Suppressor macrophage treated with lipopolysaccharide for 1 hour (primary cell): Measurements from ENCODE around the gene C19orf73.

Experiments
- DNase-seq, 3 donors: peaks; one replicate each; pipeline ENCODE4 v3.0.0-alpha.2; 2020 to 2022

The C19orf73 gene

GRCh38 chr19:49098795-49099194 lies 20.1 kb downstream of the C19orf73 start:
- DNase-seq: no peak

- DNase-seq: peak; percentile 75 to 81 (median 77)
Observed at GRCh38 chr19:49097453-49098288, 21.3 kb downstream of the C19orf73 start.

GRCh38 chr19:49094505-49095482 lies 24.1 kb downstream of the C19orf73 start:
- no peak for DNase-seq

GRCh38 chr19:49092686-49093085 lies 26.3 kb downstream of the C19orf73 start:
- DNase-seq: no peak

DNA sequence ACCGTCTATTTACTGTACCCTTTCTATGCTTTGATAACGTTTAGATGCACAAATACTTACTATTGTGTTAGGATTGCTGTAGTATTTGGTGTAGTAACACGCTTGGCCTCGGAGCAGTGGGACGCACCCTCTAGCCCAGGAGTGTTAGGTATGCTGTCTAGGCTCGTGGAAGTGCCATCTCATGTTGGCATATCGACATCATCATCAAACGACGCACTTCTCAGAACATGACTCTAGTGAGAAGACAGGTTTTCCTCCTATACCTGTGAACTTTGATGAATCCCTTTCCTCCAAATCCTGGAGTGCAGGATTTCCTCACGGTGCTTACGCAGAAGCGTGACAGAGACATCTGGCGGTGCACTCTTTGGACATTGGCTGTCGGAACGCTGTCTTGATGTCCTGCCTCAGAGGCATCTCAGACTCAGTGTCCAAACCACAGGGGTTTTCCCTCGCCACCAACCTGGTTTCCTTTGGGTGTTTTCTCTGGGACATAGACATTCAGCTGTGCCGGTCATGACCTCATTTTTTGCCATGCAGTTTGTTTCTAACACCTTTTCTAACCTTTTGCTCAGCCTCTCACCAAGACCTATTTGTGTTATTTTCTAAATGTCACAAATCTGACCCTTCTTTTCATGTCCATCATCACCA lies 27.4 kb downstream of the C19orf73 start:
- no peak for DNase-seq

DNA sequence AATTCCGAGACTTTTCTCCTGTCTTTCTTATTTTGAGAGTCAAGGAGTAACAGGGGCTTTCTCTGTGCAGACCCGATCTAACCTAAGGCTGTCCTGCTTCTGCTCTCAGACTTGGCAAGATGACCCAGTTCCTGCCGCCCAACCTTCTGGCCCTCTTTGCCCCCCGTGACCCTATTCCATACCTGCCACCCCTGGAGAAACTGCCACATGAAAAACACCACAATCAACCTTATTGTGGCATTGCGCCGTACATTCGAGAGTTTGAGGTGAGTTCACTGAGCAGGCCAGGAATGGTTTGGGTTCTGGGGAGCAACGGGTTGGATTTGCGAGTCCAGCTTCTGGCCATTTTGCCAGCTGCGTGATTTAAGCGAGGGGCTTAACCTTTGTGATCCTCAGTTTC lies 32.6 kb downstream of the C19orf73 start:
- DNase-seq: no peak

DNA sequence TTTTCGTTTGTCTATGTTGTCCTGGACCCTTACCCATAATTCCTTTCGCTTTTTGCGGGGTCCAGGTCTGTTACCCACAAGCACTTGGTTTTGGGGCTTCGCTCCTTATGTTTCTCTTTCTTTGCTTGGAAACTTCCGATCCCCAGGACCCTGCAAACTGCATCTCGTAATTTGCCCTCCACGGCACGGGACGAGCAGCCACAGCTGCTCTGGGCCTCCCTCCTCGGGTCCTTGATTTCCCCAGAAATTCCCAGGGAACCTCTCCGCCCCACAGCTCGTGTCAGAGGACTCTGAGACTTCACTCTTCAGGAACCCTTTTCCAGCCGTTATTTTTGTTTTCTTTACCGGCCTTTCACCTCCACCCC lies 33.1 kb downstream of the C19orf73 start:
- DNase-seq: peak in 1 of 3 donors; percentile 35

GRCh38 chr19:49085020-49085867 lies 33.7 kb downstream of the C19orf73 start, which contains the start of gene SNRNP70:
Gene SNRNP70, plus strand, starts transcription at chr19:49085451. Its CDS starts 964 bp downstream, at chr19:49086415.
- DNase-seq: peak; percentile 99 to 100 (median 100)

- DNase-seq: no peak
Observed at GRCh38 chr19:49084206-49085019, 34.5 kb downstream of the C19orf73 start.

- no peak for DNase-seq
Observed at GRCh38 chr19:49081273-49081672, 37.7 kb downstream of the C19orf73 start.

GRCh38 chr19:49080392-49080791 lies 38.6 kb downstream of the C19orf73 start:
- no peak for DNase-seq

DNA sequence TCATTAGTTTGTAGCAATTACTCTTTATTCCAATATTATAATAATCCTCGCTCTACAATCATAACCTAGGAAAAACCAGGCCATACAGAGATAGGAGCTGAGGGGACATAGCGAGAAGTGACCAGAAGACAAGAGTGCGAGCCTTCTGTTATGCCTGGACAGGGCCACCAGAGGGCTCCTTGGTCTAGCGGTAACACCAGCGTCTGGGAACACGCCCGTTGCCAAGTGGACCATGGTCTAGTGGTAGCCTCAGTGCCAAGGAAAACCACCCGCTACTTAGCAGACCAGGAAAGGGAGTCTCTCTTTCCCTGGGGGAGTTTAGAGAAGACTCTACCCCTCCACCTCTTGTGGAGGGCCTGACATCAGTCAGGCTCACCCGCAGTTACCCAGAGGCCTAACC lies 44.1 kb downstream of the C19orf73 start:
- peak; percentile 44 to 61 (median 58) for DNase-seq

GRCh38 chr19:49073514-49074378 lies 45.2 kb downstream of the C19orf73 start:
- peak; percentile 37 to 53 (median 43) for DNase-seq

- peak in 1 of 3 donors; percentile 41 for DNase-seq
Observed at GRCh38 chr19:49071860-49072547, 46.9 kb downstream of the C19orf73 start.

- no peak for DNase-seq
Observed at GRCh38 chr19:49070416-49070815, 48.5 kb downstream of the C19orf73 start.

GRCh38 chr19:49069026-49069425 lies 49.9 kb downstream of the C19orf73 start:
- DNase-seq: no peak
